Esophagus muscularis mucosa (tissue), 4 donors: Measurements from ENCODE around the gene ERCC1. TPM values are rescaled to one million over a fixed set of nuclear protein-coding genes. Genes with fewer than 3 reads are reported as not detected.
A peak's percentile ranks its signal among the peaks of the same experiment; 100 is the strongest.

Source experiments
- DNase-seq: peaks from one replicate; pipeline ENCODE4 v3.0.0-alpha.2; 2017; ENCODE audit errors: extremely low spot score
- H3K27ac ChIP-seq, 4 donors: fragments of 200-600 bp; sonication (generic); replicated peaks in 1 of 4; 1 replicate in 3 of 4; 2 replicates in 1 of 4; pipeline ENCODE4 v1.5.1; 2016 to 2019; ENCODE audit warnings: mild to moderate bottlenecking in 1 of 4
- H3K27me3 ChIP-seq, 4 donors: fragments of 200-600 bp; sonication (generic); one replicate each; pipeline versions ENCODE4 v1.5.1 to v1.6.0; 2016 to 2019
- H3K36me3 ChIP-seq, 4 donors: fragments of 200-600 bp; sonication (generic); one replicate each; pipeline ENCODE4 v1.5.1; 2016 to 2019
- H3K4me1 ChIP-seq, 4 donors: fragments of 200-600 bp; sonication (generic); one replicate each; pipeline ENCODE4 v1.5.1; 2016 to 2019
- H3K4me3 ChIP-seq, 4 donors: fragments of 200-600 bp; sonication (generic); 1 replicate in 2 of 4; 2 replicates in 2 of 4; pipeline ENCODE4 v1.5.1; 2016 to 2019; ENCODE audit warnings: mild to moderate bottlenecking in 4 of 4, moderate library complexity in 1 of 4
- H3K9me3 ChIP-seq, 4 donors: fragments of 200-600 bp; sonication (generic); 1 replicate in 3 of 4; 2 replicates in 1 of 4; pipeline ENCODE4 v1.5.1; 2016 to 2019
- CTCF ChIP-seq, 3 experiments: fragments of 200-600 bp in 2 of 3; fragments of 450-650 bp in 1 of 3; sonication (generic) in 2 of 3; IDR thresholded peaks; one replicate each; pipeline ENCODE4 v1.5.1; 2017 to 2019; ENCODE audit warnings: antibody characterized with exemption in 3 of 3, mild to moderate bottlenecking in 2 of 3, moderate library complexity in 1 of 3
- EP300 ChIP-seq: sonication (generic); formaldehyde crosslinking; IDR thresholded peaks from one replicate; pipeline ENCODE4 v1.6.1; 2017; ENCODE audit warnings: antibody characterized with exemption
- POLR2A ChIP-seq: fragments of 450-650 bp; IDR thresholded peaks from one replicate; pipeline ENCODE4 v1.6.1; 2017; ENCODE audit warnings: antibody characterized with exemption, moderate library complexity, mild to moderate bottlenecking, low read depth
- POLR2AphosphoS5 ChIP-seq, 2 donors: sonication (generic); formaldehyde crosslinking; IDR thresholded peaks; one replicate each; pipeline ENCODE4 v1.6.1; 2017; ENCODE audit warnings: antibody characterized with exemption in 2 of 2
- WGBS: methylation state at CpG from one replicate; pipeline ENCODE4 v1.1.5; 2018; 5-methylcytosine and 5-hydroxymethylcytosine counted together
- intact Hi-C: fragments of 100-400 bp; cut with DNase I; formaldehyde crosslinking; loops from one replicate; pipeline ENCODE4 v1.15.1; 2023
- total RNA-seq, 4 donors: library from RNA; depleted of rRNA; stranded (reverse); fragments of >200 nt; gene quantifications; one replicate each; pipeline versions ENCODE4 v1.1.0 to v1.2.1, GENCODE V29; 2016

ERCC1 gene
- 100 to 1,000 TPM in 1 of 4 donors, 10 to 100 TPM in 3; 62.8 to 102 (median 69.3) TPM for total RNA-seq

- Histone ChIP-seq H3K27me3 (no peaks in the 10 kb centered on the region), H3K9me3 (no peaks in the 10 kb centered on the region), H3K4me1 (peaks cover 30 to 58% (median 46%) of the 10 kb centered on the region in 4 donors), H3K36me3 (peaks cover 10 to 34% (median 27%) of the 10 kb centered on the region in 4 donors), H3K4me3 (peak within 1 kb of the TSS; percentile 65 to 72 (median 69)), H3K27ac (peak within 1 kb of the TSS; percentile 87 to 93 (median 88))
- TF ChIP-seq POLR2AphosphoS5 (IDR thresholded peaks at IDR 0.05) (peak; percentile 71 to 86), POLR2A (peak; percentile 9), CTCF (IDR thresholded peaks at IDR 0.05) (no peak)
- DNase-seq: peak; percentile 98
- intact Hi-C loops: no loop called here
- WGBS: 0% methylated on average over 5 of the region's 37 CpGs
These were observed at the start of gene ERCC1 for GRCh38 chr19:45423589-45424190. Gene ERCC1, minus strand, starts transcription at chr19:45423917. Its CDS starts 543 bp downstream, at chr19:45423374.

- 54% methylated on average over 5 of the region's 5 CpGs for WGBS
- TF ChIP-seq POLR2AphosphoS5 (IDR thresholded peaks at IDR 0.05) (no peak), POLR2A (no peak), EP300 (no peak), CTCF (IDR thresholded peaks at IDR 0.05) (no peak)
- Histone ChIP-seq H3K4me1 (peaks cover 32 to 34% (median 33%) of the 10 kb centered on the region in 4 donors), H3K27me3 (no peaks in the 10 kb centered on the region), H3K9me3 (no peaks in the 10 kb centered on the region), H3K4me3 (no peak overlapping the region), H3K27ac (no peak overlapping the region), H3K36me3 (no peaks in the 10 kb centered on the region)
- DNase-seq: no peak
- intact Hi-C loops: no loop called here
These were observed 49.6 kb upstream of the ERCC1 start for GRCh38 chr19:45473367-45473681.

- intact Hi-C loops: no loop called here
- 55% methylated on average over 39 of the region's 44 CpGs for WGBS
- Histone ChIP-seq H3K27ac (no peak overlapping the region), H3K4me3 (no peak overlapping the region), H3K27me3 (peaks cover 0 to 4% (median 0%) of the 10 kb centered on the region in 4 donors), H3K36me3 (no peaks in the 10 kb centered on the region), H3K9me3 (no peaks in the 10 kb centered on the region), H3K4me1 (peaks cover 32 to 34% (median 33%) of the 10 kb centered on the region in 4 donors)
- TF ChIP-seq POLR2AphosphoS5 (IDR thresholded peaks at IDR 0.05) (peak in 1 of 2 donors; percentile 52), EP300 (no peak)
- no peak for DNase-seq
These were observed 49.0 kb upstream of the ERCC1 start for GRCh38 chr19:45472563-45473366.

- intact Hi-C loops: no loop called here
- DNase-seq: no peak
- H3K4me1 ChIP-seq: peaks cover 31 to 34% (median 32%) of the 10 kb centered on the region in 4 donors
- H3K4me3 ChIP-seq: no peak overlapping the region
- H3K27me3 ChIP-seq: peaks cover 0 to 5% (median 0%) of the 10 kb centered on the region in 4 donors
- 72% methylated on average over 7 of the region's 7 CpGs for WGBS
- TF ChIP-seq CTCF (IDR thresholded peaks at IDR 0.05): no peak
- no peaks in the 10 kb centered on the region for H3K36me3 ChIP-seq
- no peaks in the 10 kb centered on the region for H3K9me3 ChIP-seq
- H3K27ac ChIP-seq: no peak overlapping the region
These were observed 48.3 kb upstream of the ERCC1 start for GRCh38 chr19:45471931-45472562.
